Smooth muscle cell (in vitro differentiated cells): ENCODE measurements around the gene RAP1GAP. TPM values are rescaled to one million over a fixed set of nuclear protein-coding genes. Genes with fewer than 3 reads are reported as not detected.

Experiments
- DNase-seq: peaks from one replicate; lab custom pipeline; 2025; ENCODE audit not compliant: unreplicated experiment; lab: John Stamatoyannopoulos, UW
- H2AFZ ChIP-seq: fragments of 200-600 bp; sonication (generic); 2 replicates; pipeline ENCODE4 v1.6.0; 2016; ENCODE audit warnings: antibody characterized with exemption, low read depth, mild to moderate bottlenecking
- H3F3A ChIP-seq: fragments of 200-600 bp; sonication (generic); 2 replicates; pipeline ENCODE4 v1.6.0; 2017; ENCODE audit warnings: antibody characterized with exemption, low read depth
- H3K27ac ChIP-seq: fragments of 200-600 bp; sonication (generic); 2 replicates; pipeline ENCODE4 v1.5.1; 2016; ENCODE audit warnings: low read depth, mild to moderate bottlenecking
- H3K27me3 ChIP-seq: fragments of 200-600 bp; sonication (generic); 2 replicates; pipeline ENCODE4 v1.6.1; 2016; ENCODE audit warnings: low read depth, mild to moderate bottlenecking
- H3K36me3 ChIP-seq: fragments of 200-600 bp; sonication (generic); 2 replicates; pipeline ENCODE4 v1.5.1; 2016; ENCODE audit warnings: low read depth
- H3K4me1 ChIP-seq: fragments of 200-600 bp; sonication (generic); 2 replicates; pipeline ENCODE4 v1.5.1; 2016; ENCODE audit warnings: low read depth
- H3K4me2 ChIP-seq: fragments of 200-600 bp; sonication (generic); 2 replicates; pipeline ENCODE4 v1.6.0; 2016; ENCODE audit warnings: mild to moderate bottlenecking
- H3K4me3 ChIP-seq: fragments of 200-600 bp; sonication (generic); 2 replicates; pipeline ENCODE4 v1.5.1; 2016; ENCODE audit warnings: mild to moderate bottlenecking
- H3K79me2 ChIP-seq: fragments of 200-600 bp; sonication (generic); 2 replicates; pipeline ENCODE4 v1.6.0; 2016; ENCODE audit warnings: low read depth, mild to moderate bottlenecking
- H3K9ac ChIP-seq: fragments of 200-600 bp; sonication (generic); 2 replicates; pipeline ENCODE4 v1.6.0; 2016; ENCODE audit warnings: low read depth
- H3K9me3 ChIP-seq: fragments of 200-600 bp; sonication (generic); replicated peaks from 2 replicates; pipeline ENCODE4 v1.5.1; 2016; ENCODE audit warnings: low read depth
- H4K20me1 ChIP-seq: fragments of 200-600 bp; sonication (generic); 2 replicates; pipeline ENCODE4 v1.6.0; 2016; ENCODE audit warnings: low read depth
- WGBS: methylation state at CpG from one replicate; pipeline ENCODE4 v1.1.7; 2016; ENCODE audit warnings: low lambda C conversion rate; 5-methylcytosine and 5-hydroxymethylcytosine counted together
- polyA plus RNA-seq: library from polyadenylated mRNA; unstranded; fragments of >200 nt; fragmentation: Nextera tagmentation; extraction: Ambion mirVana; gene quantifications from 2 replicates; pipeline ENCODE4 v1.2.1, GENCODE V29; 2016
- total RNA-seq: library from RNA; depleted of rRNA; stranded (reverse); fragments of >200 nt; gene quantifications from 2 replicates; pipeline ENCODE4 v1.2.3, GENCODE V29; 2014
- TF ChIP-seq, protein P1 (sequence below): fragments of 200-600 bp; sonication (generic); IDR thresholded peaks from 2 replicates; pipeline ENCODE4 v1.5.1; 2017; ENCODE audit warnings: borderline replicate concordance, mild to moderate bottlenecking, antibody characterized with exemption; ENCODE audit not compliant: insufficient read depth, poor library complexity, severe bottlenecking

Gene RAP1GAP
- total and polyA plus RNA-seq, 2 experiments from 2014 or later, result 0.99 to 4.1 TPM

DNA sequence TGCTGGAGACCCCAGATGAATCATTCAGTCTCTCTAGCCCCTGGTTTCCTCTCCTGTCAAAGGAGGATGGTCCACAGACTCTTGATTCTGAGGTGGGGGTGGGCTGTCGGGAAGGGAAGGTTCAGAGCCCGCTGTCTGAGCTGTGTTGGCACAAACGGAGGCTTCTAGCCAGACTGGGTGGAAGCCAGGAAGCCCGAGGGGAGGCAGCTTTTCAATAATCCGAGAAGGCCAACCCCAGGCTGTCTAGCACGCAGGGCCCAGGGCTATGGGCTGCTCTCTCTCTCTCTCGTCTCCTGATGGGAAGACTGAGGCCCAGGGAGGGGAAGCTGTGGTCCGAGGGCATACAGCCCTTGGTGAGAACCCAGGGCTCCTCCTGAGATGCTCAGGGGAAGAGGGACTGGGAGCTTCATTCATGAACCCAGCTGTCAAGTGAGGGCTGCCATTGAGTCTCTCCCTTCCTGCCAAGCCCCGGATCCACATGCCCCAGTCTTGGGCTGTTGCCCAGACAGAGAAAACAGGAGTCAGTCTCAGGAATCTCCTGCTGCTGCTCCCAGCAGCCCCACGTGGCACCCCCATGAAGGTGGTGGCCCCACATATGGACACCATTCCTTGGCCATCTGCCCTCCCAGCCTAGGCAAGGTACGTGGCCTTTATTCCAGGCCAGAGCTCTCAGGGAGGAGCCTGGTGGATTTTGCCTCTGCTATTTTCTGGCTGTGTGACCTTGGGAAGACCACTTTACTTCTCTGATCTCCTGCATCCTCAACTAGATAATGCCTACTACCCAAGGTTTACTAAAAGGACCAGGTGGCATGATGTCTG is 44.4 kb downstream of the RAP1GAP start:
- Histone ChIP-seq H2AFZ (no peak overlapping the region), H3K4me3 (no peak overlapping the region), H3K4me1 (no peaks in the 10 kb centered on the region), H3K4me2 (no peak overlapping the region), H3K79me2 (no peaks in the 10 kb centered on the region), H3F3A (peaks cover 4% of the 10 kb centered on the region), H3K27me3 (no peaks in the 10 kb centered on the region), H3K27ac (no peak overlapping the region), H4K20me1 (no peaks in the 10 kb centered on the region), H3K9ac (no peak overlapping the region), H3K9me3 (no peaks in the 10 kb centered on the region), H3K36me3 (no peaks in the 10 kb centered on the region)
- WGBS, result 80% methylated on average over 11 of the region's 11 CpGs
- no peak for DNase-seq
- TF ChIP-seq, protein P1, sequence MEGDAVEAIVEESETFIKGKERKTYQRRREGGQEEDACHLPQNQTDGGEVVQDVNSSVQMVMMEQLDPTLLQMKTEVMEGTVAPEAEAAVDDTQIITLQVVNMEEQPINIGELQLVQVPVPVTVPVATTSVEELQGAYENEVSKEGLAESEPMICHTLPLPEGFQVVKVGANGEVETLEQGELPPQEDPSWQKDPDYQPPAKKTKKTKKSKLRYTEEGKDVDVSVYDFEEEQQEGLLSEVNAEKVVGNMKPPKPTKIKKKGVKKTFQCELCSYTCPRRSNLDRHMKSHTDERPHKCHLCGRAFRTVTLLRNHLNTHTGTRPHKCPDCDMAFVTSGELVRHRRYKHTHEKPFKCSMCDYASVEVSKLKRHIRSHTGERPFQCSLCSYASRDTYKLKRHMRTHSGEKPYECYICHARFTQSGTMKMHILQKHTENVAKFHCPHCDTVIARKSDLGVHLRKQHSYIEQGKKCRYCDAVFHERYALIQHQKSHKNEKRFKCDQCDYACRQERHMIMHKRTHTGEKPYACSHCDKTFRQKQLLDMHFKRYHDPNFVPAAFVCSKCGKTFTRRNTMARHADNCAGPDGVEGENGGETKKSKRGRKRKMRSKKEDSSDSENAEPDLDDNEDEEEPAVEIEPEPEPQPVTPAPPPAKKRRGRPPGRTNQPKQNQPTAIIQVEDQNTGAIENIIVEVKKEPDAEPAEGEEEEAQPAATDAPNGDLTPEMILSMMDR, result no peak

DNA sequence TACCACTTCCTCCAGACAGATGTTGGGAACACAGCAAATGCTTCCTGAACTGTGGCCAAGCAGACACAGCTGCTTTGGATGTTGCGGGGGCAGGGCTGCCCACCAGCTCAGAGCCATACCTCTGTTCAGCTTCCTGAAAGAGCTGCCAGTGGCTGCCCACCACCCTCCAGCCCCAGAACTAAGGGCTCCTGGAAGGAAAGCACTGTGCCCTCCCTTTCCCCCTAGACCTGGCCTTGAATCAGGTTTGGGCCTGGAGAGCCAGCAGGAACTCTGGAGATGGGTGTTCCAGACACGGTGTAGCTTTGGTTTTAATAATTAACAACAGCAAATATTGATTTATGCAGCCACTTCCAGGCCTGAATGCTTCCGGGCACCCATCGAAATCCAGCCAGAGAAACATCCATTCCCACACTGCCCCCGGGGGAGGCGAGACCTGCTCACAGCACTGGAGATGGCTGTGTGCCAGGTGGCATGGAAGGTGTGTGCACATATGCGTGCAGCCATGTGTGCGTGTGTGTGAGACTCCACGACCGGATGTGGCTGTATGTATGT is 45.7 kb downstream of the RAP1GAP start:
- WGBS, result 96% methylated on average over 10 of the region's 10 CpGs
- TF ChIP-seq, protein P1, result no peak
- Histone ChIP-seq H3K4me3 (no peak overlapping the region), H3F3A (peaks cover 4% of the 10 kb centered on the region), H3K9ac (no peak overlapping the region), H3K79me2 (no peaks in the 10 kb centered on the region), H3K36me3 (no peaks in the 10 kb centered on the region), H3K27ac (no peak overlapping the region), H4K20me1 (no peaks in the 10 kb centered on the region), H3K4me1 (peaks cover 4% of the 10 kb centered on the region), H3K9me3 (no peaks in the 10 kb centered on the region), H3K4me2 (no peak overlapping the region), H2AFZ (no peak overlapping the region), H3K27me3 (no peaks in the 10 kb centered on the region)
- DNase-seq, result no peak

DNA sequence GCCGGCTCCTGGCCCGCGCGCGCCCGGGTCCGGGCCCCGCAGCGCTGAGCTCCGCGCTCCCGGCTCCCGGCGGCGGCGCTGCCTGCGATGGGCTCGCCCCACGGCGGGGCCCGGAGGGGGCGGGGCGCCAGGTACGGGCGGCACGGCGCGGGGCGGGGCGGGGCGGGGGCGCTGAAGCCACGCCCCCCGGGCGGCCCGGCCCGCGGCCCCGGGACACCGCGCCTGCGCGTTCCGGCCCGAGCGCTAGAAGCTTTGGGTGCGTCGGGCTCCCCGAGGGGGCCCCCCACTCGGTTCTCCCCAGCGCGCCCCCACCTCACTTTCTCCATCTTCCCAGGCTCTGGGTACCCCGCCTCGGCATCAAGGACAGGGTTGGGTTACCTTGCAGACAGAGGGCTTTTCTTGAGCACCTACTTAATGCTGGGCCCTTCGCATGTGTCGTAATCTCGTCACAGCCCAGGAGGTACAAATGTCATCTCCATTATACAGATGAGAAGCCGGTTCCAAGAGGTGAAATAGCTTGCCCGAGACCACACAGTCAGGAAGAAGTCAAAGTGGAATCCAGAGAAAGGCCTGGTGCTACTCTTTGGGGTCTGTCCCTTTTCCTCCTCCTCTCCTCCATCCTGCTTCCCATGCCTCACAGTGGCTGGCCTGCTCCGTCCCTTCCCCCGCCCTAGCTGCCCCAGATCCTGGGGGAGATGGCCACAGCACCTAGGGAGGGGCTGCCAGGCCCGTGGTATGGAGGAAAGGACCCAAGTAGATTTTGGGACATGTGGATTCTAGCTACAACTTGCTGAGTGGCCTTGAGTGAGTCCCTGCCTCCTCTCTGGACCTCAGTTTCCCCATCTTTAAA is 46.5 kb downstream of the RAP1GAP start:
- H3K27ac ChIP-seq, result no peak overlapping the region
- H3K9me3 ChIP-seq, result no peaks in the 10 kb centered on the region
- DNase-seq, result no peak
- H2AFZ ChIP-seq, result peak overlapping the region; percentile 72
- H3K9ac ChIP-seq, result no peak overlapping the region
- WGBS, result 34% methylated on average over 18 of the region's 62 CpGs
- peaks cover 4% of the 10 kb centered on the region for H3F3A ChIP-seq
- peak overlapping the region; percentile 50 for H3K4me3 ChIP-seq
- no peaks in the 10 kb centered on the region for H3K79me2 ChIP-seq
- no peaks in the 10 kb centered on the region for H3K27me3 ChIP-seq
- TF ChIP-seq, protein P1, result no peak
- no peaks in the 10 kb centered on the region for H3K36me3 ChIP-seq
- peak overlapping the region; percentile 91 for H3K4me2 ChIP-seq
- H3K4me1 ChIP-seq, result peaks cover 4% of the 10 kb centered on the region
- H4K20me1 ChIP-seq, result no peaks in the 10 kb centered on the region
